Measurements from ENCODE around the gene G3BP2. TPM values are rescaled to one million over a fixed set of nuclear protein-coding genes. Genes with fewer than 3 reads are reported as not detected.
"Not testable (repeated sequence)": the region's sequence is repeated elsewhere in the genome, so short reads cannot be mapped to it uniquely, and the experiment has no call there.

Gene G3BP2
- total RNA-seq: 139 and 168 TPM in 2 replicates

DNA sequence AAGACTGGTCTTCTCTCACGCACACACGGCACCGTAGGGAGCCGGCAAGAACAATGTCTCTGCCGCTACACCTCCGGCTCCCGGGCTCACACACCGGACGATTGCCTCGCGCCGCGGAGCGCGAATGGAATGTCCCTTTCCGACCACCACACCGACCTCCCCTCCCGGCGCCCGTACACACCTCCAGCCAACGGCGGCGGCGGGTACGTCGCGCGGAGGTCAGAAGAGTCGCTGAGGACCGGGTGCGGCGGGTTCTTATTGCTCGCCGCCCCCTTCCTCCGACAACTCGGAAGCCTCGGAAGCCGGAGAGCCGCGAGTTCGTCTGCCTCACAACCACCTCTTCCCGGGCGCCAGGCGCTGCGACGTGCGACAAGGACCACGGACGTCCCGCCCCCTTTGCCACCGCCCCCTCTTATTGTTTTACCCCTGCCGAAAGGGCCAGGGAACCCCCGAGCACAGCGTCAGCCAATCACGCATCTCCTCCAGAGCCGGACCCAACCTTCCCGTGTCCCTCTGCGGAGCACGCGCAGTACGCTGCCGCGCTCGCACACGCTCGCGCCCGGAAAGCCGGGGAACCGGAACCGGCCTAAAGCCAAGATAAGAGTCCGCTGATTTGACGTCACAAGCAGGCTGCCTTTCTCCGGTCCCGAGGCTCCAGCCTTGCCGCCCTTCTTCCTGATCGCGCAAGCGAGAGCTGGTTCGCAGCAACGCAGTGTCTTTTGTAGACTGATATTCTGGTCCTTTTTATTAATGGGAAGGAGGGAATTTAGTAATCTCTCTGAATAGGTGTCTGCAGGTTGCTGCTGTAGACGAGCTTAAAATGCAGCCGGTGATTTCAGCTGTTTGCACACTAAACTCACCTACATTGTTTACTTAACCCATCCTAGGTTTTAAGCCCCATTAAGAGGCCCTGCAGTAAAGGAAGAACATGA is at the start of gene G3BP2:
Gene G3BP2, minus strand, starts transcription at position 385 of the 932 bp plus-strand sequence. CDS start 11,386 bp downstream, outside the sequence.
- DNase-seq (ENCODE audit: low read depth in 2 of 2): peak; percentile 98 to 99

DNA sequence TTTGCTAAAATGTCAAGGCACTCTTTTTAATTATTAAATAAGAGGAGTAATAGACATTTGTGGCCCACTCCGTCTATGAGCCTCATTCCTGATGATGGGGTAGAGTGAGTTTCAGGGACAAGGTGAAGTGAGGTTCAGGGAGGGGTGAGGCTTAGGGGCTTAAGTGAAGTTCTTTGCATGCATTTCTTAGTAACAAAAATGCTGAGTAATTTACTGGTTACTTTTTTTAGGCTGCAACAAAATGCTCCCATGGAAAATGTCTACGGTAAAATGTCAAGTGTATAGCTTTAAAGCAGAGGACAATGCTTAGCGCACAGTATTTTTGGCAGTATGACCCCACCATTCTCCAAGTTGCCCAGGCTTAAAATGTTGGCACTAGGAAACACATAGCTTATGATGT is 49.2 kb upstream of the G3BP2 start:
- DNase-seq (ENCODE audit: low read depth in 2 of 2): no peak

DNA sequence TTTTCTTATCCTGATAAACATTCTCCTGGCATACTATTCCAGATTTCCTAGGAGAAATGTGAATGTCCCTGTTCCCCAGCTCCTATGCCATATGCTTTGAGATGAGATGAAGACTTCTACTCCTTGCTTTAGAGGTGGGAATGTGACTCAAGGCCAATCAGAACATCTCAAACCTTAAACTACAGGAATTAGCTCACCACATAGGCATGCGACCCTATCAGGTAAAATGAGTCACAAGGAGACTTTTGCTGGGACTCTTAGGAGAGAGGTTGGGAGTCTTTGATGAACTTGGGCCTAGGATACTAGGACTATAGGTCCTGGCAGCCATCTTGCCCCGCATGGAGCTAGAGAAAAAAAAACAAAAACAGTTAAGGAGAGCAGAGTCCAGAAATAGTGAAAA is 45.3 kb upstream of the G3BP2 start:
- DNase-seq (ENCODE audit: low read depth in 2 of 2): no peak

DNA sequence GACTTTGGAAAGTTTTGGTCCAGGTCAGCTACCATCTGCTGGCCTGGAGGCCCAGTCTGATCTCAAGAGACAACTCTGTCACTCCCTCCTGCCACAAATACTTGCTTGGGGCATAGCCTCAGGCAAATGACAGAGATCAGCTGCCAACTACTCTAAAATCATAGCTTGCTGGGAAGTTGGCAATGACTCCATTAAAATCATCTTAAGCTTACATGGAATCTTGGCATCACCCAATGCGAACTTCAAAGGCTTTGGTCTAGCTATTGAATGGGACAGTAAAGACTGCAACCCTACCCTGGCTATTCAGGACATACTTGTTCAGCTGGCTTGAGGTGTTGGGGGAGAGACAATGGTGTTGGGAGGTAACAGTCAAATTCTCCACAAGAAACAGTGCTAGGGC is 44.2 kb upstream of the G3BP2 start:
- no peak for DNase-seq (ENCODE audit: low read depth in 2 of 2)

DNA sequence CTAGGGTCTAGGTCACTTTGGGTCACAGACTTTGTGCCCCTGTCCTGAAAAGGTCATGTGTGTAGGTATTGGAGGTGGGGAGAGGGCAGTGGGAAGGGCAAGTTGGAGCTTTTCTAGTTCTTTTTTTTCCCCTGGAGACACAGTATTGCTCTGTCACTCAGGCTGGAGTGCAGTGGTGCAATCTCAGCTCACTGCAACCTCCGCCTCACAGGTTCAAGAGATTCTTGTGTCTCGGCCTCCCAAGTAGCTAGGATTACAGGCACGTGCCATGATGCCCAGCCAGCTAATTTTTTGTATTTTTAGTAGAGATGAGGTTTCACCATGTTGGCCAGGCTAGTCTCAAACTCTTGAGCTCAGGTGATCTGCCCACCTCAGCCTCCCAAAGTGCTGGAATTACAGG is 42.8 kb upstream of the G3BP2 start:
- DNase-seq (ENCODE audit: low read depth in 2 of 2): not testable (repeated sequence)

GRCh38 chr4:75715105-75715799 is 42.0 kb upstream of the G3BP2 start:
- no peak for DNase-seq (ENCODE audit: low read depth in 2 of 2)

- no peak for DNase-seq (ENCODE audit: low read depth in 2 of 2)
These were observed 41.5 kb upstream of the G3BP2 start for GRCh38 chr4:75714704-75715103.

DNA sequence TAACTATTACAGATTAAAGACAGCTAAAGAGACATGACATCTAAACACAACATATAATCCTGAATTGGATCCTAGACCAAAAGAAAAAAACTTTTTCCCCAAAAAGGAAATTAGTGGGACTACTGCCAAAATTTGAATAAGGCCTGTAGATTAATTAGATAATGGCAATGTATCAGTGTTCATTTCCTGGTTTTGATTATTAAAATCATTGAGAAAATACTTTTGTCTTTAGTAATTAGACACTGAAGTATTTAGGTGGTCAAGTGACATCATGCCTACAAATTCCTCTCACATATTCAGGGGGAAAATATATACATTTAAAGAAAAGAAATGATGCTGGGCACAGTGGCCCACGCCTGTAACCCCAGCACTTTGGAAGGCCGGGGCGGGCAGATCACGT is 40.8 kb upstream of the G3BP2 start:
- no peak for DNase-seq (ENCODE audit: low read depth in 2 of 2)

DNA sequence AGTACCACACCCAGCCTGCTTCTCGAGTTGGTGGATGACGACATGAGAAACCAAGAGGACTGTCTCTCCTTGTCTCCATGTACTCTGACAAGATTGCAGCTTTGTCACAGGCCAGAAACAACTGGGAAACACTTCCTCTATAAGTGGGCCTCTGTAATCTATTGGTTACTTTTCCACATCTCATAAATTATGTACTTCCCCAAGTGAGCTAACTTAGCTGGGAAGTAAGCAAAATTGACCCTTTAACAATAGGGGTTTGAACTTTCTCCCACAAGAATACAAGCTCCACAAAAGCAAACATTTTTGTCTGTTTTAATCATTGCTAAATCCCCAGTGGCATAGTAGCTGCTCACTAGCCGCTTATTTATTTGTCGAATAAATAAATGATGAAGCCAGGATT is 37.0 kb upstream of the G3BP2 start:
- DNase-seq (ENCODE audit: low read depth in 2 of 2): peak; percentile 41 to 93

DNA sequence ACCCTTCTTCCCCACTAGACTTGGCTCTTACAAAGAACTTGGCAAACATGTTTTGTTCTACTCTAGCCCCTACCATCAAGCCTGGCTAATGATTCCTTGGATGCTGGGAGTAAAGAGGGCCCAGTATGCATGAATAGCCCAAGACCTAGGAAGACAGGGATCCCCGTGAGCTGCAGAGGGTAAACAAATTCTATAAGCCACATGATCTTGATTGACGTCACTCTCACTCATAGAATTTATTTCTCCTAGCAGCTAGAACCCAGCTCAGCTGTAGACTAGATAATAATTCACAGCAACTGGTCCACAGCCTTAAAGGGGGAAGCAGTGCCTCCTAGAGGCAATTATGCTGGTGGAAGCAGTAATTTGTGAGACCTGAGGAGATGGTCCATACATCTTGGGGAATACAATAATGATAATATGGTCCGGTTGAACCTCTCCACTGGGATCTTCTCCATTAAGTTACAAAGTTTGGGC is 35.0 kb upstream of the G3BP2 start:
- DNase-seq (ENCODE audit: low read depth in 2 of 2): peak in 1 of 2 donors; percentile 15

DNA sequence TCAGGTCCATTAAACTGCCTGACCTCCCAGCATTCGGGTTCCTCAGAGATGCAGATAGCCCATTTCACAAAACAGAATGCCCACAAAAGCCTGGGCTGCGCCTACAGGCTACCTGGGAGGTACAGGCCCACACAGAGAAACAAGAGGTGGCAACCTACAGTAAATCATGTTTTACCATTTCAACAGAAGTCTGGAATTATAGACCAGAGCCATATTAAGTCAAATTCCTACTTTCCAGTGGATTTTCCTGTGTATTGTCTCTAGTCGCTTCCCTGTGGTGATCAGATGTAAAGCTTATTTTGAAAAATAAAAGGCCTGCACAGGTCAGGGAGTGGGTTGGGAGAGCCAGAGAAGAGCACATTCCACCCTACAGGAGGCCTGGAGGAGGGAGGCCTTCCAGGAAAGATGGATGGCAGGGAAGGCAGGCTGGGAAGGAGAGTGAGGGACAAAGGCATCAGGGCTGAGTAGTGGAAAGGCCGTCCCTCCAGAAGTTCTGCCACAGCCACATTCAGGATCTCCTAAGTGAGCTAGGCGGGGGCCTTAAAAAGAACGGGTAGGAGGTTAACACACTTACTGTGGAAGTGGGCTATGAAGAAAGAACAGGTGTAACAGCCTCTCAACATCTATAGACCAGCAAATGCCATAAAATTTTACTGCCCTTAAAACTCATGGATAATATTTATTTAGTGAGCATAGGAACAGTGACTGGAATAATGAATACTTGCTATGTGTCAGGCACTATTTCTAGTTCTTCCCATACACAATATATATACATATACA is 32.2 kb upstream of the G3BP2 start:
- no peak for DNase-seq (ENCODE audit: low read depth in 2 of 2)

DNA sequence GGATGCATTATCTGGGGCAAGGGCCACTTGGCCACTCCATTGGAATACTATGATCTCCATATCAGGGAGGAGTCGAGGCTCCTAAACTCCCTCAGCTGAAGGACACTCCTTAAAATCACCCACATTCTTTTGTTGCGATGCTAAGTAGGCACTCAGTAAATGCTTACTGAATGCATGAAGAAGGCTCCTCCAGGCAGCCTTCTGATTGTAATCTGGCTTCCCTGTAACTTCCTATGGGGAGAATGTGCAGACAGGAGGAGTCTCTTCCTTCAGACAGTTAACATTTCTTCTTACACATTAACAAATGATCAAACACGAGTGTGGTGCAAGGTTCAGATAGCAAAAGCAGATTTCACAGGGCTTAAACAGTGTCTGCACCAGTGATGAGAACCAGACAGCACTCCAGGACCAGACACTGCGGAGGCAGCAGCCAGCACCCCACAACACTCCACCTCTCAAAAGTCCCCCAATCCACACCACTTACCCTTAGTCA is 29.8 kb upstream of the G3BP2 start:
- DNase-seq (ENCODE audit: low read depth in 2 of 2): no peak

DNA sequence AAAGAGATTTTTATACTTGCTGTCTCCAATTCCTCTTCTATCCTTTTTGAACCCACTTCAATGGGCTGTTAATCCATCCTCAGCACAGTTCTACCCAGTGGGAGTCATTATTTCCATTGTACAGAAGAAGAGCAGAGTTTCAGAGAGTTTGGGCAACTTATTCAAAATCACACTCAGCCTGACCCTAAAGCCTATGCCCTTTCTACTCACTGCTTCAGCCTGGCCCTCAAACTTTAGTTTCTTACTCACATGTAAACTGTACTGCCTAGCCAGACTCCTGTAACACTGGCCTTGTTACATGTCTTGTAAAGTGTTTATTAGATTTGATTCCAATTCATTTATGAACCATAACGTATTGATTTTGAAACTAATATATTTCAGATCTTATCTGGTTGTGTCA is 26.1 kb upstream of the G3BP2 start:
- no peak for DNase-seq (ENCODE audit: low read depth in 2 of 2)

DNA sequence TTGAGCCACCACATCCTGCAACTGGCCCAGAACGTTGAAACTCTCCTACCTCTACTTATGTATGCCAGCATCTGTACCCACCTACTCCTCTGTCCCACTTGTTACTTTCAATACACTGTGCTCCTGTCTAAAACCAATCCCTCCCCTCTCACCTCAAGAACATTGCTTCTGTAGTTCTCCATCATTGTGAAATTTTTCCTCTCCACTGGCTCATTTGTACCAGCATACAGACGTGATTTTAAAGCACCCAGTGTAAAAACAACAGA is 25.7 kb upstream of the G3BP2 start:
- DNase-seq (ENCODE audit: low read depth in 2 of 2): no peak

- DNase-seq (ENCODE audit: low read depth in 2 of 2): no peak
These were observed 25.2 kb upstream of the G3BP2 start for GRCh38 chr4:75698162-75698962.

- no peak for DNase-seq (ENCODE audit: low read depth in 2 of 2)
These were observed 23.4 kb upstream of the G3BP2 start for GRCh38 chr4:75696581-75696980.

- no peak for DNase-seq (ENCODE audit: low read depth in 2 of 2)
These were observed 22.9 kb upstream of the G3BP2 start for GRCh38 chr4:75696071-75696470.

DNA sequence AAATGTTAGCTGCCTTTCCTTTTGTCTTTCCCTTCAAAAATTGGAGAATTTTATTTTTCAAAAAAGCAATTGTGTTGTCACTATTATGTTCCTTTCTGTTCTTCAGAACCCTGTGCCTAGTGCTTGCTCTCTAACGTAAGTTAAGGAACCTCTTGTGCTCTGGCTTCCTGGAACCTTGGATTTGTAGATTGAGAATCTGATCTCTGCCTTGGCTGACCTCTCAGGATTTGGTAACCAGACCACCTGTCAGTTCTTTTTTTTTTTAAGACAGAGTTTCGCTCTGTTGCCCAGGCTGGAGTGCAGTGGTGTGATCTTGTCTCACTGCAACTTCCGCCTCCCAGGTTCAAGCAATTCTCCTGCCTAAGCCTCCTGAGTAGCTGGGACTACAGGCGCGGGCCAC is 18.9 kb upstream of the G3BP2 start:
- not testable (repeated sequence) for DNase-seq (ENCODE audit: low read depth in 2 of 2)

DNA sequence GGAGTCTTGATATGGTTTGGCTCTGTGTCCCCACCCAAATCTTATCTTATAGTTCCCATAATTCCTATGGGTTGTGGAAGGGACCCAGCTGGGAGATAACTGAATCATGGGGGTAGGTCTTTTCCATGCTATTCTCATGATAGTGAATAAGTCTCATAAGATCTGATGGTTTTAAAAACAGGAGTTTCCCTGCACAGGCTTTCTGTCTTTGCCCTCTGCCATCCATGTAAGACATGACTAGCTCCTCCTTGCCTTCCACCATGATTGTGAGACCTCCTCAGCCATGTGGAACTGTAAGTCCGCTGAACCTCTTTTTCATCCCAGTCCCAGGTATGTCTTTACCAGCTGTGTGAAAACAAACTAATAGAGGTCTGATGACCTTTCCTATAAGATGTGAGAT is 13.9 kb upstream of the G3BP2 start:
- DNase-seq (ENCODE audit: low read depth in 2 of 2): not testable (repeated sequence)

- no peak for DNase-seq (ENCODE audit: low read depth in 2 of 2)
These were observed 13.1 kb upstream of the G3BP2 start for GRCh38 chr4:75686346-75686745.

DNA sequence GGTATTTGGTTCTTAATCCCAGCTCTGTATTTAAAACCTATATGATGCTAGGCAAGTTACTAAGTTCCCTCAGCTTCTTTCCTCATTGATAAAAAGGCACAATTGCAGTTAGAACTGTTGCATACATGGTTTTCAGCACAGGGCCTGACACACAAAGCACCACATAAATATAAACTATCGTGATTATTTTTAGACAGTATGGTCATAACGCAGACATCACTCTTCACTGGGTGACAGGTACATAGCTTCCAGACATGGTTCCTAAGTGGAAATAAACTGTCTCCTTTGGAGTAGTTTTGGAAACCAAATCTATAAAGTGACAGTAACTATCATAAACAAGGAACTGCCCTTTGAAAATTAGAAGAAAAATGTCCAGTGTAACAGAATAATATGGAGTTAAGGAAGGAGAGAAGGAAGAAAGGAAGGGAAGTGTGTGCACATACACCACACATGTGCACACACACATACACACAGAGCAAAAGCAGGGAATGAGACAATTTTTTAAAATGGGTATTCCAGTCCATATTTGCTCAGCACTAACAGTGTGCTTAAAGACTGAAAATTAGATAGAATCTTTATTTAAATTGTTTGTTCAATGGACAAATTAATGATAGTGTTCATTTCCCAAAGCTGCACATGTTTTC is 12.5 kb upstream of the G3BP2 start:
- DNase-seq (ENCODE audit: low read depth in 2 of 2): no peak

Data from lung microvascular endothelial cell (primary cell).